Measurements from ENCODE around the gene ANAPC5. TPM values are rescaled to one million over a fixed set of nuclear protein-coding genes. Genes with fewer than 3 reads are reported as not detected.
A peak's percentile ranks its signal among the peaks of the same experiment; 100 is the strongest.

The ANAPC5 gene
- total RNA-seq, 4 donors from 2014 or later, result 79.7 to 243 (median 107) TPM

- Histone ChIP-seq H3K4me3 (no peak overlapping the region), H3K27ac (no peak overlapping the region), H3K36me3 (no peaks in the 10 kb centered on the region), H3K9me3 (no peaks in the 10 kb centered on the region), H3K27me3 (no peaks in the 10 kb centered on the region), H3K4me1 (no peaks in the 10 kb centered on the region)
- intact Hi-C loops (cut with DNase I; ENCODE audit: low total_unique reads), result no loop called here
- TF ChIP-seq CTCF (IDR thresholded peaks at IDR 0.05), result no peak
- no peak for TF ChIP-seq POLR2A (IDR thresholded peaks at IDR 0.05)
- no peak for DNase-seq
Measured at GRCh38 chr12:121358073-121358472, 5.9 kb upstream of the ANAPC5 start.

GRCh38 chr12:121357331-121357730, 5.1 kb upstream of the ANAPC5 start:
- no peak for TF ChIP-seq CTCF (IDR thresholded peaks at IDR 0.05)
- TF ChIP-seq POLR2A (IDR thresholded peaks at IDR 0.05), result no peak
- Histone ChIP-seq H3K9me3 (no peaks in the 10 kb centered on the region), H3K4me1 (no peaks in the 10 kb centered on the region), H3K27ac (no peak overlapping the region), H3K4me3 (no peak overlapping the region), H3K27me3 (no peaks in the 10 kb centered on the region), H3K36me3 (no peaks in the 10 kb centered on the region)
- DNase-seq, result no peak
- intact Hi-C loops (cut with DNase I; ENCODE audit: low total_unique reads), result no loop called here

GRCh38 chr12:121356657-121357056, 4.4 kb upstream of the ANAPC5 start:
- no peak for DNase-seq
- Histone ChIP-seq H3K4me3 (no peak overlapping the region), H3K36me3 (no peaks in the 10 kb centered on the region), H3K4me1 (no peaks in the 10 kb centered on the region), H3K27ac (no peak overlapping the region), H3K9me3 (no peaks in the 10 kb centered on the region), H3K27me3 (no peaks in the 10 kb centered on the region)
- intact Hi-C loops (cut with DNase I; ENCODE audit: low total_unique reads), result no loop called here
- TF ChIP-seq POLR2A (IDR thresholded peaks at IDR 0.05), result no peak
- no peak for TF ChIP-seq CTCF (IDR thresholded peaks at IDR 0.05)

- Histone ChIP-seq H3K27ac (no peak overlapping the region), H3K9me3 (no peaks in the 10 kb centered on the region), H3K27me3 (no peaks in the 10 kb centered on the region), H3K4me1 (peaks cover 0 to 6% of the 10 kb centered on the region in 2 donors), H3K36me3 (no peaks in the 10 kb centered on the region), H3K4me3 (no peak overlapping the region)
- no peak for DNase-seq
- TF ChIP-seq POLR2A (IDR thresholded peaks at IDR 0.05) (no peak), CTCF (IDR thresholded peaks at IDR 0.05) (no peak)
- intact Hi-C loops (cut with DNase I; ENCODE audit: low total_unique reads), result no loop called here
Measured at GRCh38 chr12:121355818-121356217, 3.6 kb upstream of the ANAPC5 start.

- DNase-seq, result no peak
- Histone ChIP-seq H3K4me1 (peaks cover 0 to 6% of the 10 kb centered on the region in 2 donors), H3K4me3 (peak overlapping the region; percentile 92 to 99), H3K27me3 (no peaks in the 10 kb centered on the region), H3K27ac (peak overlapping the region; percentile 63 to 72), H3K36me3 (no peaks in the 10 kb centered on the region), H3K9me3 (no peaks in the 10 kb centered on the region)
- intact Hi-C loops (cut with DNase I; ENCODE audit: low total_unique reads), result no loop called here
- TF ChIP-seq CTCF (IDR thresholded peaks at IDR 0.05) (no peak), POLR2A (IDR thresholded peaks at IDR 0.05) (no peak)
Measured at GRCh38 chr12:121352682-121353018, 439 bp upstream of the ANAPC5 start.

Data from uterus (tissue), 4 donors.